Aorta (tissue), 5 donors: ENCODE results near the gene DCXR. TPM values are rescaled to one million over a fixed set of nuclear protein-coding genes. Genes with fewer than 3 reads are reported as not detected.

ENCODE experiments used
- ATAC-seq: fragments of 200-7000 bp; cut with Tn5 transposase; one replicate; pipeline ENCODE4 v1.9.1; 2022; ENCODE audit warnings: moderate library complexity; ENCODE audit not compliant: low FRiP score
- DNase-seq, 2 donors: peaks; one replicate each; pipeline ENCODE4 v3.0.0-alpha.2; 2020
- H3K27ac ChIP-seq, 2 donors: one replicate each; pipeline ENCODE4 v1.5.1; 2013; ENCODE audit warnings: low read length in 2 of 2, mild to moderate bottlenecking in 2 of 2, moderate library complexity in 2 of 2, control low read depth in 1 of 2, inconsistent platforms in 1 of 2, low read depth in 1 of 2
- H3K27me3 ChIP-seq, 2 donors: one replicate each; pipeline ENCODE4 v1.6.1; 2013; ENCODE audit warnings: control low read depth in 1 of 2, low read length in 1 of 2, mild to moderate bottlenecking in 1 of 2, moderate library complexity in 1 of 2; ENCODE audit not compliant: insufficient read depth in 2 of 2, control insufficient read depth in 1 of 2
- H3K36me3 ChIP-seq, 2 donors: one replicate each; pipeline ENCODE4 v1.6.1; 2013; ENCODE audit warnings: control low read depth in 1 of 2, low read length in 1 of 2, mild to moderate bottlenecking in 1 of 2; ENCODE audit not compliant: insufficient read depth in 2 of 2, control insufficient read depth in 1 of 2
- H3K4me1 ChIP-seq, 2 donors: one replicate each; pipeline ENCODE4 v1.6.1; 2013; ENCODE audit warnings: low read length in 2 of 2, control low read depth in 1 of 2, mild to moderate bottlenecking in 1 of 2, moderate library complexity in 1 of 2; ENCODE audit not compliant: insufficient read depth in 2 of 2, control insufficient read depth in 1 of 2
- H3K4me3 ChIP-seq, 2 donors: one replicate each; pipeline ENCODE4 v1.5.1; 2013; ENCODE audit warnings: low read length in 2 of 2, control low read depth in 1 of 2, mild to moderate bottlenecking in 1 of 2
- H3K9me3 ChIP-seq: one replicate; pipeline ENCODE4 v1.6.1; 2013; ENCODE audit warnings: mild to moderate bottlenecking, low read length; ENCODE audit not compliant: control insufficient read depth
- WGBS, 2 donors: extraction: QIAGEN DNeasy Blood & Tissue Kit; methylation state at CpG; one replicate each; pipeline ENCODE4 v1.1.7; 2013; 5-methylcytosine and 5-hydroxymethylcytosine counted together
- intact Hi-C, 2 donors: fragments of 100-400 bp; cut with DNase I; formaldehyde crosslinking; loops; one replicate each; pipeline versions ENCODE4 v1.14.2 to v1.15.0; 2022
- polyA plus RNA-seq, 2 donors: library from polyadenylated mRNA; stranded (reverse); fragments of 200-250 nt; gene quantifications; one replicate each; pipeline ENCODE4 v1.2.3, GENCODE V29; 2013
- total RNA-seq, 2 donors: library from RNA; stranded (reverse); fragmentation: NEBNext Ultra II Directional; extraction: Animal tissue kit (Norgen Biotek cat#: 25700); gene quantifications; one replicate each; pipeline ENCODE4 v1.2.1, GENCODE V29; 2021
- donor health status: healthy with polysubstance abuse.
- donor health status: Bipolar disorder and iron deficiency.
- donor health status: DM: no; HTN: no; CAD: no.
- donor health status: DM: no; HTN: no; CAD: no.
- donor health status: DM: yes; HTN: yes; CAD: no.

DCXR gene
- total and polyA plus RNA-seq, 4 donors: 34.9 to 81.0 (median 71.1) TPM

- 96 to 97% methylated on average over 26 of the region's 26 CpGs for WGBS, 2 donors
- intact Hi-C loops: no loop called here
- no peaks in the 10 kb centered on the region for H3K27me3 ChIP-seq
These were observed 50.9 kb downstream of the DCXR start for GRCh38 chr17:81986606-81987005.

More at GRCh38 chr17:81986606-81987005, 50.9 kb downstream of the DCXR start:
- ATAC-seq: no peak
- no peak overlapping the region for H3K4me3 ChIP-seq
- no peaks in the 10 kb centered on the region for H3K36me3 ChIP-seq
- H3K27ac ChIP-seq: no peak overlapping the region
- no peaks in the 10 kb centered on the region for H3K4me1 ChIP-seq
- no peaks in the 10 kb centered on the region for H3K9me3 ChIP-seq
- DNase-seq: peak in 1 of 2 donors; percentile 74

Other genes starting within 250 kb of the DCXR start
- gene GCGR, start 233.5 kb downstream of the DCXR start, total RNA-seq: under 1 TPM; 0.39 to 0.63 TPM
- gene GCGR, start 233.5 kb downstream of the DCXR start, polyA plus RNA-seq: not detected
- gene MCRIP1, start 204.4 kb downstream of the DCXR start, total RNA-seq: 100 to 1,000 TPM in 1 of 2 donors, 10 to 100 TPM in 1; 93.5 to 105 TPM
- gene MCRIP1, start 204.4 kb downstream of the DCXR start, polyA plus RNA-seq: 100 to 1,000 TPM; 158 to 310 TPM
- gene PPP1R27, start 202.6 kb downstream of the DCXR start, total RNA-seq: not detected
- under 1 TPM in 1 of 2 donors, not detected in 1; 0.41 TPM for gene PPP1R27, start 202.6 kb downstream of the DCXR start, polyA plus RNA-seq
- gene P4HB, start 177.2 kb downstream of the DCXR start, total RNA-seq: 100 to 1,000 TPM; 407 to 436 TPM
- gene P4HB, start 177.2 kb downstream of the DCXR start, polyA plus RNA-seq: 100 to 1,000 TPM; 275 to 537 TPM
- gene ARHGDIA, start 166.4 kb downstream of the DCXR start, total RNA-seq: 100 to 1,000 TPM; 303 to 422 TPM
- 100 to 1,000 TPM; 163 to 310 TPM for gene ARHGDIA, start 166.4 kb downstream of the DCXR start, polyA plus RNA-seq
- 10 to 100 TPM; 38.6 to 43.3 TPM for gene ALYREF, start 146.1 kb downstream of the DCXR start, total RNA-seq
- gene ALYREF, start 146.1 kb downstream of the DCXR start, polyA plus RNA-seq: 10 to 100 TPM; 29.7 to 36.1 TPM
- 10 to 100 TPM; 65.6 to 80.1 TPM for gene ANAPC11, start 146.0 kb downstream of the DCXR start, total RNA-seq
- gene ANAPC11, start 146.0 kb downstream of the DCXR start, polyA plus RNA-seq: 100 to 1,000 TPM; 190 to 195 TPM
- gene NPB, start 135.5 kb downstream of the DCXR start, total RNA-seq: 1 to 10 TPM in 1 of 2 donors, under 1 TPM in 1; 0.58 to 1.0 TPM
- gene NPB, start 135.5 kb downstream of the DCXR start, polyA plus RNA-seq: 1 to 10 TPM in 1 of 2 donors, not detected in 1; 2.4 TPM
- 10 to 100 TPM; 14.6 to 20.8 TPM for gene PCYT2, start 126.3 kb downstream of the DCXR start, total RNA-seq
- gene PCYT2, start 126.3 kb downstream of the DCXR start, polyA plus RNA-seq: 10 to 100 TPM; 30.1 to 33.2 TPM
- 10 to 100 TPM; 18.6 to 21.6 TPM for gene SIRT7, start 119.5 kb downstream of the DCXR start, total RNA-seq
- 10 to 100 TPM in 1 of 2 donors, 1 to 10 TPM in 1; 8.5 to 43.1 TPM for gene SIRT7, start 119.5 kb downstream of the DCXR start, polyA plus RNA-seq
- gene MAFG, start 110.0 kb downstream of the DCXR start, total RNA-seq: 10 to 100 TPM; 29.4 to 38.6 TPM
- 10 to 100 TPM in 1 of 2 donors, 1 to 10 TPM in 1; 9.9 to 16.0 TPM for gene MAFG, start 110.0 kb downstream of the DCXR start, polyA plus RNA-seq
- gene PYCR1, start 100.4 kb downstream of the DCXR start, total RNA-seq: 10 to 100 TPM in 1 of 2 donors, 1 to 10 TPM in 1; 9.4 to 23.4 TPM
- gene PYCR1, start 100.4 kb downstream of the DCXR start, polyA plus RNA-seq: 1 to 10 TPM; 4.3 to 6.4 TPM
- not detected for gene MYADML2, start 90.5 kb downstream of the DCXR start, total RNA-seq
- not detected for gene MYADML2, start 90.5 kb downstream of the DCXR start, polyA plus RNA-seq
- gene NOTUM, start 76.5 kb downstream of the DCXR start, total RNA-seq: under 1 TPM in 1 of 2 donors, not detected in 1; 0.60 TPM
- 1 to 10 TPM in 1 of 2 donors, not detected in 1; 1.0 TPM for gene NOTUM, start 76.5 kb downstream of the DCXR start, polyA plus RNA-seq
- 10 to 100 TPM; 30.3 to 30.5 TPM for gene ASPSCR1, start 60.1 kb downstream of the DCXR start, total RNA-seq
- 100 to 1,000 TPM in 1 of 2 donors, 10 to 100 TPM in 1; 15.0 to 108 TPM for gene ASPSCR1, start 60.1 kb downstream of the DCXR start, polyA plus RNA-seq
- 10 to 100 TPM; 31.0 to 33.2 TPM for gene CENPX, start 14.8 kb downstream of the DCXR start, total RNA-seq
- gene CENPX, start 14.8 kb downstream of the DCXR start, polyA plus RNA-seq: 100 to 1,000 TPM; 109 TPM
- gene LRRC45, start 14.4 kb downstream of the DCXR start, total RNA-seq: 1 to 10 TPM; 4.3 to 10.0 TPM
- 10 to 100 TPM in 1 of 2 donors, 1 to 10 TPM in 1; 3.1 to 20.1 TPM for gene LRRC45, start 14.4 kb downstream of the DCXR start, polyA plus RNA-seq
- under 1 TPM in 1 of 2 donors, not detected in 1; 0.57 TPM for gene RAC3, start 6.0 kb downstream of the DCXR start, total RNA-seq
- gene RAC3, start 6.0 kb downstream of the DCXR start, polyA plus RNA-seq: 1 to 10 TPM in 1 of 2 donors, under 1 TPM in 1; 0.63 to 2.8 TPM
- 10 to 100 TPM; 28.2 to 34.0 TPM for gene RFNG, start 14.1 kb upstream of the DCXR start, total RNA-seq
- 10 to 100 TPM; 28.3 to 73.0 TPM for gene RFNG, start 14.1 kb upstream of the DCXR start, polyA plus RNA-seq
- 10 to 100 TPM; 46.9 to 60.7 TPM for gene GPS1, start 14.2 kb upstream of the DCXR start, total RNA-seq
- 100 to 1,000 TPM in 1 of 2 donors, 10 to 100 TPM in 1; 47.6 to 171 TPM for gene GPS1, start 14.2 kb upstream of the DCXR start, polyA plus RNA-seq
- 10 to 100 TPM; 47.0 to 61.1 TPM for gene DUS1L, start 28.1 kb upstream of the DCXR start, total RNA-seq
- 100 to 1,000 TPM in 1 of 2 donors, 10 to 100 TPM in 1; 43.7 to 143 TPM for gene DUS1L, start 28.1 kb upstream of the DCXR start, polyA plus RNA-seq
- gene FASN, start 60.5 kb upstream of the DCXR start, total RNA-seq: 10 to 100 TPM; 42.2 to 64.0 TPM
- 10 to 100 TPM in 1 of 2 donors, 1 to 10 TPM in 1; 4.3 to 10.4 TPM for gene FASN, start 60.5 kb upstream of the DCXR start, polyA plus RNA-seq
- 10 to 100 TPM; 31.2 to 53.4 TPM for gene CCDC57, start 175.1 kb upstream of the DCXR start, total RNA-seq
- 100 to 1,000 TPM in 1 of 2 donors, 10 to 100 TPM in 1; 17.8 to 145 TPM for gene CCDC57, start 175.1 kb upstream of the DCXR start, polyA plus RNA-seq
- gene SLC16A3, start 191.3 kb upstream of the DCXR start, total RNA-seq: 10 to 100 TPM; 55.6 to 96.9 TPM
- gene SLC16A3, start 191.3 kb upstream of the DCXR start, polyA plus RNA-seq: 10 to 100 TPM in 1 of 2 donors, 1 to 10 TPM in 1; 7.6 to 20.3 TPM
- 100 to 1,000 TPM; 130 to 153 TPM for gene CSNK1D, start 236.0 kb upstream of the DCXR start, total RNA-seq
- gene CSNK1D, start 236.0 kb upstream of the DCXR start, polyA plus RNA-seq: 10 to 100 TPM; 39.9 to 73.4 TPM